Ishikawa (cell line): ENCODE measurements around the gene RAD51B.

ENCODE experiments used
- CEBPB ChIP-seq: IDR thresholded peaks from 2 replicates; pipeline ENCODE4 v1.6.1; 2012
- CREB1 ChIP-seq: IDR thresholded peaks from 2 replicates; pipeline ENCODE4 v1.6.1; 2012; ENCODE audit warnings: low read depth
- EGR1 ChIP-seq: IDR thresholded peaks from 2 replicates; pipeline ENCODE4 v1.6.1; 2012
- EP300 ChIP-seq: IDR thresholded peaks from 2 replicates; pipeline ENCODE4 v1.6.1; 2012; ENCODE audit warnings: borderline replicate concordance
- FOXM1 ChIP-seq: IDR thresholded peaks from 2 replicates; pipeline ENCODE4 v1.6.1; 2012; ENCODE audit warnings: low read depth, borderline replicate concordance
- MAX ChIP-seq: IDR thresholded peaks from 2 replicates; pipeline ENCODE4 v1.6.1; 2012
- NFIC ChIP-seq: IDR thresholded peaks from 2 replicates; pipeline ENCODE4 v1.6.1; 2012
- RAD21 ChIP-seq: IDR thresholded peaks from 2 replicates; pipeline ENCODE4 v1.6.1; 2012; ENCODE audit warnings: low read depth
- REST ChIP-seq: IDR thresholded peaks from 2 replicates; pipeline ENCODE4 v1.6.1; 2012; ENCODE audit warnings: low read depth, mild to moderate bottlenecking
- TAF1 ChIP-seq: IDR thresholded peaks from 2 replicates; pipeline ENCODE4 v1.6.1; 2012; ENCODE audit warnings: low read depth, mild to moderate bottlenecking
- TCF12 ChIP-seq: IDR thresholded peaks from 2 replicates; pipeline ENCODE4 v1.6.1; 2012; ENCODE audit warnings: low read depth
- TEAD4 ChIP-seq: IDR thresholded peaks from 2 replicates; pipeline ENCODE4 v1.6.1; 2012
- USF1 ChIP-seq: IDR thresholded peaks from 2 replicates; pipeline ENCODE4 v1.6.1; 2012
- YY1 ChIP-seq: IDR thresholded peaks from 2 replicates; pipeline ENCODE4 v1.6.1; 2012; ENCODE audit warnings: low read depth
- ZBTB7A ChIP-seq: IDR thresholded peaks from 2 replicates; pipeline ENCODE4 v1.6.1; 2012; ENCODE audit warnings: low read depth

RAD51B gene

GRCh38 chr14:68251769-68252100, 432.2 kb downstream of the RAD51B start:
- no peak for TF ChIP-seq NFIC
- TF ChIP-seq EGR1, result no peak
- TF ChIP-seq FOXM1, result no peak

- TF ChIP-seq TEAD4 (no peak), MAX (no peak), RAD21 (no peak)
These were observed 433.7 kb downstream of the RAD51B start for GRCh38 chr14:68253160-68253780.

GRCh38 chr14:68253878-68254528, 434.4 kb downstream of the RAD51B start:
- TF ChIP-seq FOXM1, result no peak
- TF ChIP-seq TAF1, result no peak
- no peak for TF ChIP-seq EGR1
- TF ChIP-seq YY1, result no peak

DNA sequence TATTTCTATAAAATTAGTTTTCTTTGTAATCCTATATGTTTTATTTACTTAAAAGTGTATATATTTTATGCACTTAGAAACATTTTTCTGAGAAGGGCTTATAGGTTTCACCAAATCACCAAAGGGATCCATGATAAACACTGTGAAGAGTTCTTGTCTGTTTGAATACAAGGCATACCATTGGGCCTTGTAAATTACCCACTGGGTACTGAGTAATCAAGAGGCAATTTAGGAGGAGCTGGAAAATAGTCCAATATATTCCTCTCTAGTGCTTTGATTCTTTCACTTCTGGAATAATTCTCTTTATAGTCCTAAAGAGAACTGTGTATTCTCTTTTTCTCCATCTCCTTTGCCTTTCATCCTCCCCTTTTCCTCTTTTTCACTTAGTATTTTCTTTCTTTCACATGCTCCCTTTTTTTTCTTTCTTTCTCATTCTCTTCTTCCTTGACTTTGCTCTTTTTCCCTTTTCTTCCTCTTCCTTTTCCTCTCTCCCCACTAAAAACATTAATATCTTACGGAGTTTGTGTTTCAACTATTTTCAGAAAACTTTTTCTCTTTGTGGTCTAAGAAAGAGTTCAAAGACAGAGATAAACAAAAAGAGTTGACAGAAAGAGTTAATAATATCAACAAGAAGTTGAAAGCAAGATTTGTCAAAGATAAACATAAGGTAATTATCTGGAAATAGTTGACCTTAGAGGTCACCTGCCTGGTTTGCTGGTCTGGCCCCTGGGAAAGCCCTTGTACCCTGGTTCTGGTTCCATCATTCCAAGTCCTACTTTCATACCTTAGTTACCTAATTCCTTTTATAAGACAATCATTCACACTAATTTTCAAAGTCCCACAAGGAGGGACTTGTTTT, 435.3 kb downstream of the RAD51B start:
- TF ChIP-seq REST (no peak), NFIC (no peak)

- TF ChIP-seq USF1, result peak; percentile 81
- TF ChIP-seq EP300, result peak; percentile 87
- TF ChIP-seq CREB1, result no peak
- TF ChIP-seq RAD21, result no peak; the same call in 1 of the 2 replicates
- no peak; the same call in 1 of the 2 replicates for TF ChIP-seq CEBPB
- TF ChIP-seq MAX, result no peak
- no peak for TF ChIP-seq TAF1
- peak; percentile 39 for TF ChIP-seq TEAD4
- TF ChIP-seq REST, result no peak
- TF ChIP-seq TCF12, result peak; percentile 70
- peak; percentile 89; the same call in 1 of the 2 replicates for TF ChIP-seq FOXM1
- no peak for TF ChIP-seq YY1
- no peak for TF ChIP-seq EGR1
- no peak for TF ChIP-seq ZBTB7A
- peak; percentile 83 for TF ChIP-seq NFIC
These were observed 436.2 kb downstream of the RAD51B start for GRCh38 chr14:68255693-68256178.

- TF ChIP-seq REST (no peak), TAF1 (no peak), ZBTB7A (no peak), EP300 (no peak), MAX (no peak), CEBPB (no peak), TEAD4 (no peak), CREB1 (no peak), FOXM1 (no peak), USF1 (no peak), NFIC (no peak), YY1 (no peak)
These were observed 438.4 kb downstream of the RAD51B start for GRCh38 chr14:68257969-68258368.
